ENCODE data around the gene PRL.

PRL gene

DNA sequence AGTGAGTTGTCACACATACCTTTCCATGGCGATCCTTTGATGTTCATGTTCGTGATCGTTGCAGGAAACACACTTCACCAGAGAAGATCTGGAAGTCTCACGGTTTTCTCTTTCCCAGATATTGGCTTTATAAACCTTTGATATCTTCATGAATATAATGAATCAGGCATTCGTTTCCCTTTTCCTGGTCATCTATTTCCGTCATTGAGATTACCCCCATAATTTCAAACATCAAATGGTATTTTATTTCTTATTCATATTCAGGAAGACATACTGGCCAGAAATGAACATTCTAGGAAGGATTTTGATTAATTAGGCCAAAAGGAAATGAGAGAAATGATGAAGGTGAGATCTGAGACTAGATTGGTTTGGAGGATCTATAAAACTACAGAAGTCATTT is at the start of gene PRL:
PRL (minus strand) TSS at position 101 of the 400 bp plus-strand sequence; CDS start at position 47, 54 bp downstream.
- no peak for DNase-seq (ENCODE audit: low read depth)

DNA sequence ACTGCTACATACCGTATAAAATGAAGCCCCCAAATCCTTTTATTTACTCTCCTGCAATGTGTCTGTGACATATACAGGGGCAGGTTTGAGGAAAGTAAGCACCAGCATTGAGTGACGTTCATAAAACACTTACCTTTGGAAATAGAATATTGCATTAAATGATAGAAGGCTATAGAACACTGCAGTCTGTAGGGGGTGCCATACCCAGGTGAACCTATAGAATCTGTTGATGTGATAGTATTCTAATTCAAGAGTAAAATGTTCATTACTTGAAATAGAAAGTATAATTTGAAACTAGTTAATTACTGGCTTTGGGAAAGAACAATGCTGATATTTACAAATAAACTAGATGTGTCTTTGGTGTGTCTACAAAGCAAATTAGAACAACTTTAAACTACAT is 47.0 kb upstream of the PRL start:
- no peak for DNase-seq (ENCODE audit: low read depth)

GRCh38 chr6:22334778-22335177 is 37.9 kb upstream of the PRL start:
- DNase-seq (ENCODE audit: low read depth): no peak

DNA sequence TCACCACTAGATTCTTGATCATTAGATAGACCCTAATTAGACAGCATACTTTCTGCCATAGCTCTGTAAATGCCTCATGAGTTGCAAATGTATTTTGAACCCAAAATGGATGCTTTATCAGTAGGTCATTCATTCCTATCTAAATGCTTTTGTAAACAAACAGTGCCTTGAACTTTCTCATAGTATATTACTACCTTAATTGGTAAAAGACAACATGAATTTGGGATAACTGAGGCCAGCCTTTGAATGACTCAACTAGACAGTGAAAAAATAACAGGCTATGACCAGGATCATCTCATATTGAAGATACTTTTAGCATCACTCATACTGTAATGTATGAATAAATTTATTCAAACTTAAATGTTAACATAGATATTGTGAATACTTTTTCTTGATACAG is 37.0 kb upstream of the PRL start:
- DNase-seq (ENCODE audit: low read depth): no peak

DNA sequence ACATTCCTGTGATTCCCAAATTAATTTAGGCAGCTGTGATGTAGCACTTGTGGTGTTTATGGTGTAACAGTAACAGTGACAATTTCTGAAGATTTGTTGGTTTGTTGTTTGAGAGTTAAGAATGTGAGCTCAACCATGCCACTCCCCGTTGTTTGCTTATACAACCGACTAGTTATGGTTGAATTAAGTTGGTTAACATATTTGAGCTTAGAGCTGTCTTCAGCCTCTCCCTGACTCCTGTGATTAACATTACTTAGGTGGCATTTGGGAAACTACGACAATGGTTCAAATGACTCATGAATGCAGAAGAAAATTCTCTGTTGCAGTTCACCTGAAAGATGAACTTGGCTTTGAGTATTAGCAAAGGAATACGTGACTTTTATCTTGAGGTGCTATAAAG is 35.9 kb upstream of the PRL start:
- no peak for DNase-seq (ENCODE audit: low read depth)

DNA sequence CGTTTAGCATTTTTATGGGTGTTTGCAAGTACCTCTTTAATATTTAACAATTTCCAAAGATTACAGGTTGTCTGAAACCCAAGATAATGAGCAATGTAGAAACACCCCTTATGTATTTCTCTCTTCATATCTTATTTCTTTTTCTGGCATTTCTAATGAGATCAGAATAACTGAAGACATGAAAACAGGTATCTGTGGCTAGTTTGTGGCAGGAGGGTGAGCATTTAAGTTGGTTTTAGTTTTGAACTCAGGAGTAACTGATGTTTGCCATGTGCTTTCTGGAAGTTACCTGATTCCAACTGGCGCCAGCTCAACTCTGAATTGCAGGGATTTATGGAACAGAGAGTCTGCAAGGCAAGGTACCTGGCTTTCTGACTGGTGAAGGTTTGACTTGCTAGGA is 35.4 kb upstream of the PRL start:
- no peak for DNase-seq (ENCODE audit: low read depth)

DNA sequence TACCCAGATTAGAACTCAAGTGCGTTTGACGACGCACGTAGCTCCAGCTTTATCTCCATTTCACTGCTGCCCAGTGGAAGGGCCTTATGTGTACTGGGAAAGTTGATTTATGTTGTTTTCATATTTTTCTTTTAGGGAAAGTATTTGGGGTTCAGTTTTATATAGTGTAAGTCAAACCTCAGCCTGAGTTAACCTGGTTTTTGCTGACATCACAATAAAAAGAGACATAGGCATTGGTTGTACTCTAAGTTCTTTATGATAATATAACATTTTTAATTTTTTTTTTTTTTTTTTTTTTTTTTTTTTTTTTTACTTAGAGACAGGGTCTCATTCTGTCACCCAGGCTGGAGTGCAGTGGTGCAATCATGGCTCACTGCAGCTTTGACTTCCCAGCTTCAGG is 34.1 kb upstream of the PRL start:
- DNase-seq (ENCODE audit: low read depth): no peak

DNA sequence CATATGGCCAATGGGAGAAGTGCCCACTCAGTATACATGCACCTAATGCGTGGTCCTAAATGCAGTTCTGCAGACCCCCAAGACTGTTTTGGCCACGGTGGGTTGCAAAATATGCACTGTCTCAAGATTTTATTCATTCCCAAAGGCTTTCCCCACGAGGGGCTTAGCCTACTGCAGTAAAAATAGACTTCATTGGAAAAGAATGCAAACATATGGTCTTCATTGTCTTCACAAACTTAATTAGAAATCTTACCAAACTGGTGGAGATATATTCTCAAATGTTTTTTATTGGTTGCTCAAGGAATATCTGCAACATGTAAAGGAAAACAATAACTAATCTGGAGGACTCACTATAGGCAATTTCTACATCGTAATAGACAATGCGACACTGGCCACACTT is 31.6 kb upstream of the PRL start:
- DNase-seq (ENCODE audit: low read depth): no peak

DNA sequence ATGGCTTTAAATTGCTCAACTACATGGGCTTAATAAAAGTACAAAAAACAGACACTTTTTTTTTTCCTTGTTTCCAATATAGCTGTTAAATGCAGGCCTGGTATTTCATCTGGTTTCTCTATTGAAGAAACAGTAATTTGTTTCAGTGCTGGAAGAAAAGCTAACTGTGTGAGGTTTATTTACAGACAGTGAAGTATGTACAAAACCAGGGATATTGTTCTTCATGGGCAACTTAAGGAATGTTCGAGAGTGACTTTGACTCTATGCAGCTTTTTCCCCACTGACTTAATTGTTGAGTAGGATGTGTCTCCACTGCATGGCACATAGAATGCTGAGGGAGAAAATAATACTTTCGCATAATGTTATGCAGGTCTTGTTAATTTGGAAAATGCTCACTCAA is 31.0 kb upstream of the PRL start:
- DNase-seq (ENCODE audit: low read depth): no peak

DNA sequence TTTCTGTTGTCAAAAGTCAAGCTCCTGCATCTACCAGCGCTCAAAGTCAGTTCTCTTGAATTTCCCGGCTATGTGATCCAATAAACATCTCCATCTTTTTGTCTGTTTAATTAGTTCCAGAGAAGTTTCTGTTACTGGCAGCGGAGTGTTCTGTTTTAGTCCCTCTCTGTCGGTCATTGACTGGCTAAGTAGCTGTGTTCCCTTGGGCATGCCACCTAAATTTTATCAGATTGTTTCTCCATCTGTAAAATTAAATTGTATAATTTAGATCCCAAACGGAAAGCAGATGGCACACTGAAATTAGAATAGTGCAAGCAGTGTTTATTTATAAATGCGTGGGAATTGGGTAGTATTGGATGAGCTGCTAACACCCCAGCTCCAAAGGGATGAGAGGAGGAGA is 29.7 kb upstream of the PRL start:
- no peak for DNase-seq (ENCODE audit: low read depth)

DNA sequence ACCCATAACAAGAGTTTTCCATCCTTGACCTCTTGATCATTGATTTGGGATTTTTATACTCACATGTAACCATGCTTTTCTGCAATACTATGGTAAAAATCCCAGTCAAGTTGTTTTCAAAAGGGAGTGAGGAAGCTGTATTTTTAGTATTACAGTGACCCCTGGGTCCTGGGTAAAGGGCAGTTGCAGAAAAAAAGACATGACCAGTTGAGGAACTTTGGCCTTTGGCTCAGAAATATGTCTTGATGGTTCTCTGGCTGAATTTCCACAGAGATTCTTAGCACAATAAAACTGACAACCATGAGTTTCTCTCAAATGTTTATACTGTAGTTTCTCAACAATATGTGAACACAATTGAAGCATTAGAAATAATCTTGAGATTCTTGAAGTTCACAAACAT is 28.6 kb upstream of the PRL start:
- DNase-seq (ENCODE audit: low read depth): no peak

DNA sequence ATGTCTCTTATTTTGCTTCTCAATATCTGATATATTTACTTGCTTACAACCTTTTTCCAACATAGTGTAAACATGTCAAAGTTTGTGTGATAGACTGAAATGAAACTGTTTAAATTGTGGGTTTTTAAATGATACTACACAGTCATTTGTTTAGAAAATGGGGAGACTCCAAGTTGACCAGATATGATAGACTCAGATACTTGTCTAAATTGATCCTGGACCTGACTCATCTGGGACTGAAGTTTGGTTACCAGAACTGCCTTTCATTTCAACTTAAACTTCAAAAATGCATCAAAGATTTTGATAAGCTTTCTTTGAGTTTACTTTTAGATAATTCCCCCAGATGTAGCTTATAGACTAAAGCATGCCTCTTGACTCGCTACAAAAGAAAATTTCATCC is 27.0 kb upstream of the PRL start:
- no peak for DNase-seq (ENCODE audit: low read depth)

GRCh38 chr6:22322103-22323030 is 25.5 kb upstream of the PRL start:
- DNase-seq (ENCODE audit: low read depth): no peak

DNA sequence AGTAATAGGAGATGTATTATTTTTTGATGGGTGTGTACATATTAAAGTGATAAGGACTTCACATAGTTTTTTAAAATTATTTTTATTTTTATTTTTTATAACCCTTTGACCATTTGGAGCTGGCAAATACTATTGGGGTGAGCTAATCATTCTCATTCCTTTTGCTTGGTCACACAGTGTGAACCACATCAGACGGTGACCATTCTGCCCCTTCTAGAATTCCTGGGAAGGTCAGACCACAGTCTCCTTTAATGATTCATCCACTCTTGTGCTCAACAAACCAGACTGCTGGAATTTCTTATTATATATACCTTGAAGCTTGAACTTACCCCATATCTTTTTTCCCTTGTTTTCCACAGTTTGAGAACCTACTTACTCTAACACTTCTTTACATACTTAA is 23.9 kb upstream of the PRL start:
- no peak for DNase-seq (ENCODE audit: low read depth)

GRCh38 chr6:22318404-22318803 is 21.6 kb upstream of the PRL start:
- no peak for DNase-seq (ENCODE audit: low read depth)

- no peak for DNase-seq (ENCODE audit: low read depth)
Observed at GRCh38 chr6:22313796-22314195, 17.0 kb upstream of the PRL start.

DNA sequence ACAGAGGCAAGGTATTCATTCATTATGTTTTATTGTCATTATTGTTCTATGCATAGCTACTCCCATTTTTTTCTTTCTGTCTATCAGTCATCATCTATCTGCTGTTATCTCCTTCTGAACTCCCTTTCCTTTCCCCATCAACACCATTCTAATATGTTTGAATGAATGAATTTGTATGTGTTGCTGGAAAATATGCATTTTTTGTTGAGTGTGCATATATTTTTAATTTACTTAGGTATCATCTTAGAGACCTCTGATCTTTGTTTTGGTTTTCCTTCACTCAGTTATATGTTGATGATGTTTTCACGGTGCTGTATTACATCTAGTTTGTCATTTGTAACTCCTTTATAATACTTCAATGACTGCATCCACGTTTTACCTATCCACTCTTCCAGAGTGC is 12.1 kb upstream of the PRL start:
- DNase-seq (ENCODE audit: low read depth): no peak

- no peak for DNase-seq (ENCODE audit: low read depth)
Observed at GRCh38 chr6:22306741-22307466, 10.1 kb upstream of the PRL start.

DNA sequence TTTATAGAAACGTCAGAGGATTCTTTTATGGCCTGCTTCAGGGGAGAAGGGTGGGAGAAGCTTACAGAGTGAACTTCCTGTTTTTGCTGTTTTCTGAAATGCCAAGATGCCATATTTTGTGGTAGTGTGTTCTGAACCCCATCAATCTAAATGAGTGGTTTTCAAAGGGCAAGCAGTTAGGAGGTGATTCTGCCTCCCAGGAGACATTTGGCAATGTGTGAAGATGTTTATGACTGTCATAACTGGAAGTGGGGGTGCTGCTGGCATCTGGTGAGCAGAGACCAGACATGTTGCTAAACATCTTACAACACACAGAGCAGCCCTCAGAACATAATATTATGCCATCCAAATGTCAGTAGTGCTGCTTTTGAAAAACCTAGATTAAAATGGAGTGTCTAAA is 6.0 kb upstream of the PRL start:
- DNase-seq (ENCODE audit: low read depth): no peak

- no peak for DNase-seq (ENCODE audit: low read depth)
Observed at GRCh38 chr6:22300273-22300998, 3.6 kb upstream of the PRL start.

- no peak for DNase-seq (ENCODE audit: low read depth)
Observed at GRCh38 chr6:22298475-22298890, 1.6 kb upstream of the PRL start.

- no peak for DNase-seq (ENCODE audit: low read depth)
Observed at GRCh38 chr6:22296067-22296466, 769 bp downstream of the PRL start.

- no peak for DNase-seq (ENCODE audit: low read depth)
Observed at GRCh38 chr6:22295145-22295544, 1.7 kb downstream of the PRL start.
